Naive thymus-derived CD8-positive, alpha-beta T cell (primary cell): Measurements from ENCODE around the gene KLK3. TPM values are rescaled to one million over a fixed set of nuclear protein-coding genes. Genes with fewer than 3 reads are reported as not detected.

Experiments used
- ATAC-seq, 2 donors: fragments of 150-1000 bp; cut with Tn5 transposase in 1 of 2; sonication (Bioruptor Pico), chemical (Tn5 transposase) in 1 of 2; 1 replicate in 1 of 2; 2 replicates in 1 of 2; pipeline ENCODE4 v1.10.0; 2021; ENCODE audit warnings: mild to moderate bottlenecking in 2 of 2, moderate library complexity in 2 of 2
- POLR2A ChIA-PET: fragments of 350-600 bp; sonication (Branson Sonifier 250); formaldehyde crosslinking; loops from one replicate; lab custom pipeline; 2021; ENCODE audit warnings: antibody characterized with exemption; lab: Charles Lee
- DNase-seq, 10 donors: peaks; one replicate each; pipeline versions ENCODE4 v3.0.0 to v3.0.0-alpha.2; 2020 to 2022
- H3K27ac Mint-ChIP-seq, 10 donors: one replicate each; pipeline ENCODE4 v1.8.0; 2020 to 2022; ENCODE audit warnings: mild to moderate bottlenecking in 10 of 10, mixed read lengths in 10 of 10, moderate library complexity in 4 of 10, inconsistent platforms in 1 of 10
- H3K27me3 Mint-ChIP-seq, 5 donors: one replicate each; pipeline ENCODE4 v1.8.0; 2021 to 2022; ENCODE audit warnings: mixed read lengths in 5 of 5
- H3K36me3 Mint-ChIP-seq, 3 donors: one replicate each; pipeline ENCODE4 v1.8.0; 2020 to 2022; ENCODE audit warnings: mixed read lengths in 3 of 3, mild to moderate bottlenecking in 2 of 3, inconsistent platforms in 1 of 3
- H3K4me1 Mint-ChIP-seq, 4 donors: one replicate each; pipeline ENCODE4 v1.8.0; 2021 to 2022; ENCODE audit warnings: mixed read lengths in 4 of 4
- H3K4me3 Mint-ChIP-seq, 10 donors: one replicate each; pipeline ENCODE4 v1.8.0; 2020 to 2022; ENCODE audit warnings: mild to moderate bottlenecking in 10 of 10, mixed read lengths in 10 of 10, moderate library complexity in 6 of 10, inconsistent platforms in 1 of 10
- H3K9me3 Mint-ChIP-seq, 9 donors: one replicate each; pipeline ENCODE4 v1.8.0; 2020 to 2022; ENCODE audit warnings: mixed read lengths in 9 of 9, mild to moderate bottlenecking in 3 of 9, inconsistent platforms in 1 of 9, moderate library complexity in 1 of 9
- polyA plus RNA-seq, 3 donors: library from polyadenylated mRNA; unstranded; fragments of 300-500 nt; fragmentation: Illumina TruSeq; gene quantifications; one replicate each; pipeline ENCODE4 v1.2.3, GENCODE V29; 2021
- total RNA-seq, 8 experiments: library from RNA in 2 of 8; stranded (reverse) in 2 of 8; gene quantifications; one replicate each; pipeline ENCODE4 v1.2.3 and lab custom pipeline; 2021 to 2026

The KLK3 gene
- total and polyA plus RNA-seq, 5 experiments from 2014 or later, result not detected

DNA sequence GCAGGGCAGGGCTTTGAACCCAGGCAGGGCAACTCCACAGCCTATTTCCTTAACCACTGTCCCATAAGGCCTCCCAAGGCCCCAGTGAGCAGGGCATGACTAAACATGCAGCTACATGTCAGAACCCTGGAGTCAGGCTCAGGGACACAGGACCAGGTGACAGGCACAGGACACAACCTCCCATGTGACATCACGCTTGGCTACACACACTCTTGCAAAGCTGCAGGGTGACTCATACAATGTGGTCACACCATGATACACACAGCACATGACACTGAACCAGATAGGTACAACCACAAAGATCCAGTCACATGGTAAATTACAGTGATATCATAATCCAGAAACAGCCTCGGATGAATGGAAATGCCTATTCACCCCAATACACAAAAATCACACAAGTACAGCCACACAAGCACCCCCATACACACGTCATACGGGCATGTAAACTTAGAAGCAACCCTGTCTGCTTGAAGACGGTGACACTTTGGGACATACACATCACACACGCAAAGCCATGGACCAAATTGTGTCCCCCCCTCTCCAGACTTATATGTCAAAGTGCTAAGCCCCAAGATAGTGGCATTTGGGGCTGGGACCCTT, 42.0 kb downstream of the KLK3 start:
- peaks cover 0 to 33% (median 11%) of the 10 kb centered on the region in 9 donors for H3K9me3 Mint-ChIP-seq
- H3K4me3 Mint-ChIP-seq, result no peak overlapping the region
- H3K36me3 Mint-ChIP-seq, result peaks cover 0 to 4% (median 0%) of the 10 kb centered on the region in 3 donors

DNA sequence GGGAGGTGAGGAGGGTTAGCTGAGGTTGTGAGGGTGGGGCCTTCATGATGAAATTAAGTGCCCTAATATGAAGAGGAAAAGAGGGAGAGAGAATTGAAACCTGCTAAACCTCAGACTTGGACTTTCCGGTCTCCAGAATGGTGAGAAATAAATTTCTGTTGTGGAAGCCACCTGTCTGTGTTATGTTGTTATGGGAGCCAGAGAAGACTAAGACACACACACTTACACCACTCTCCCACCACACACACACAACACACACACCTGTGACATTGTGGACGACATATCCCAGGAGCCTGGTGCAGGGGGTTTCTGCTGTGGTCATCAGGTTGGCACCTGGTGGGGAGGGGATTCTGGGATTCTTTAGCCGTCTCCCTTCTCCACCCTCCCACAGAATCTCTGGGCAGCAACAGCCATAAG, 42.5 kb downstream of the KLK3 start:
- H3K9me3 Mint-ChIP-seq, result peaks cover 0 to 33% (median 11%) of the 10 kb centered on the region in 9 donors
- H3K4me3 Mint-ChIP-seq, result no peak overlapping the region
- ATAC-seq (no peak), DNase-seq (no peak)
- POLR2A ChIA-PET, result no interaction called here
- peaks cover 15 to 52% (median 38%) of the 10 kb centered on the region in 5 donors for H3K27me3 Mint-ChIP-seq
- no peak overlapping the region for H3K27ac Mint-ChIP-seq
- H3K36me3 Mint-ChIP-seq, result peaks cover 0 to 4% (median 0%) of the 10 kb centered on the region in 3 donors
- peaks cover 0 to 3% (median 0%) of the 10 kb centered on the region in 4 donors for H3K4me1 Mint-ChIP-seq

More for the DNA sequence above, 42.0 kb downstream of the KLK3 start:
- ATAC-seq, result peak in 1 of 2 donors; percentile 46
- DNase-seq, result no peak
- Mint-ChIP-seq H3K4me1 (peaks cover 0 to 3% (median 0%) of the 10 kb centered on the region in 4 donors), H3K27ac (no peak overlapping the region), H3K27me3 (peaks cover 21 to 57% (median 40%) of the 10 kb centered on the region in 5 donors)
- POLR2A ChIA-PET, result no interaction called here

DNA sequence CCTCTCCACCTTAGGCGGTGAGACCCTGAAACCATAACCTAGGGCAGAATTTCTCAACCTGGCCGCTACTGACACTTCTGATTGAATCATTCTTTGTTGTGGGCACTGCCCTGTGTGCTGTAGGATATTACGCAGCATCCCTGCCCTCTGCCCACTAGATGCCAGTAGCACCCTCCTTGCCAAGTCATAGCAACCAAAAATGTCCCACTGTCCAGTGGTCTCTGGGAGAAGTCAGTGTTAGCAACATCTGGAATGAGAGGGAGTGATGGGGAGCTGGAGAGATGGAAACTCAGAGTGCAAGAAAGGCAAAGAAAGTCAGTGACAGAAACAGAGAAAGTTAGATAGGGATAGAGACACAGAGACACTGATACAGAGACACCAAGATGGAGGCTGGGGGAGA, 42.9 kb downstream of the KLK3 start:
- ATAC-seq (no peak), DNase-seq (no peak)
- Mint-ChIP-seq H3K4me1 (peaks cover 0 to 3% (median 0%) of the 10 kb centered on the region in 4 donors), H3K27me3 (peaks cover 15 to 51% (median 34%) of the 10 kb centered on the region in 5 donors), H3K4me3 (no peak overlapping the region), H3K27ac (no peak overlapping the region), H3K9me3 (peaks cover 0 to 33% (median 11%) of the 10 kb centered on the region in 9 donors), H3K36me3 (peaks cover 0 to 4% (median 0%) of the 10 kb centered on the region in 3 donors)
- POLR2A ChIA-PET, result no interaction called here

DNA sequence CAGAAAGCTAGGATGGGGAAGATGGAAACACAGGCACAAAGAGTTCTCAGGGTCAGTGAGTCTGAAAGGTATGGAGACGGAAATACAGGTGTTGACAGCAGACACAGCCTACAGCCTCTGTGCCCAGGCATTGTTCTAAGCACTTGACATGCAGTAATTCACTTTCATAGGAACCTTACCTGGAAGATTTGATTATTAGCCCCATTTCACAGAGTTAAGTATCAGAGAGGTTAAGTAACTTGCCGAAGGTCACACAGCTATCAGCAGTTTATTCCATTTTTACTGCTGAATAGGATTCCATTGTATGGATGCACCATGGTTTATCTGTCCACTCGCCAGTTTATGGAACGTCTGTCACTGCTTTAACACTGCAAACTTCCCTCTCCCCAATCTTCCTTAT, 43.3 kb downstream of the KLK3 start:
- ATAC-seq, result no peak
- POLR2A ChIA-PET, result no interaction called here
- Mint-ChIP-seq H3K27ac (no peak overlapping the region), H3K36me3 (peaks cover 0 to 4% (median 0%) of the 10 kb centered on the region in 3 donors), H3K9me3 (peaks cover 0 to 33% (median 11%) of the 10 kb centered on the region in 9 donors), H3K27me3 (peaks cover 15 to 52% (median 33%) of the 10 kb centered on the region in 5 donors), H3K4me3 (no peak overlapping the region), H3K4me1 (peaks cover 0 to 3% (median 0%) of the 10 kb centered on the region in 4 donors)
- no peak for DNase-seq

DNA sequence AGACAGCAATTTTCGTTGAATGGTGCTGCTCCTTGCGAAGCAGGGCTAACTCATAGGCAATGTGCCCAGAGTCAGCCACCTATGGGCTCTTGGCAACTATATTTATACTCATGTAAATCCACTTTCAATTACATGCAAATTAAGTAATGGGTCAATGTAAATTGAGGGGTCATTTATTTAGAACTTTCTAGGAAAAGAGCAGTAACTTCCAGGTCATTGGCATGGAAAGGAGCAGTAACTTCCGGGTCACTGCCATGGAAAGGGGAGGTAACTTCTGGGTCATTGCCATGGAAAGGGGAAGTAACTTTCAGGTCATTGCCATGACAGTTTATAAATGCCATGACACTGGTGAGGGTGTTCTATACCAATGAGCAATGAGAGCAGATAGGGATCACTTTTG, 44.9 kb downstream of the KLK3 start:
- POLR2A ChIA-PET, result no interaction called here
- ATAC-seq (no peak), DNase-seq (no peak)
- H3K27ac Mint-ChIP-seq, result no peak overlapping the region
- peaks cover 0 to 18% (median 9%) of the 10 kb centered on the region in 9 donors for H3K9me3 Mint-ChIP-seq
- peaks cover 0 to 3% (median 0%) of the 10 kb centered on the region in 4 donors for H3K4me1 Mint-ChIP-seq
- H3K4me3 Mint-ChIP-seq, result no peak overlapping the region
- peaks cover 0 to 4% (median 0%) of the 10 kb centered on the region in 3 donors for H3K36me3 Mint-ChIP-seq
- peaks cover 18 to 52% (median 27%) of the 10 kb centered on the region in 5 donors for H3K27me3 Mint-ChIP-seq

DNA sequence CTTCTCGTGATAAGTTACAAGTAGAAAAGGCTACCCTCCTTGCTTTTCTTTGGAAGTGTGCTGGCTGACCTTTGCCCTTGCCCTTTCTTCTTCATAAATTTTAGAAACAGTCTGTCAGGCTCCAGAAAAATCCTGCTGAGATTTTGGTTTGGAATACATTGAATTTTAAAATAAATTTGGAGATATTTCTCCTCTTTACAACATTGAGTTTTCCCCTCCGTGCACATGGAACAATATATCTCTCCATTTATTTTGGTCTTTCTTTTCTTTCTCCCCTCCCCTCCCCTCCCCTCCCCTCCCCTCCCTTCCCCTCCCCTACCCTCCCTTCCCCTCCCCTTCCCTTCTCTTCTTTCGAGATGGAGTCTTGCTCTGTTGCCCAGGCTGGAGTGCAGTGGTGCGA, 47.9 kb downstream of the KLK3 start:
- DNase-seq, result no peak
- no peak for ATAC-seq
- POLR2A ChIA-PET, result no interaction called here
- peaks cover 21 to 51% (median 32%) of the 10 kb centered on the region in 5 donors for H3K27me3 Mint-ChIP-seq
- peaks cover 0 to 4% (median 0%) of the 10 kb centered on the region in 9 donors for H3K9me3 Mint-ChIP-seq
- no peaks in the 10 kb centered on the region for H3K36me3 Mint-ChIP-seq
- H3K27ac Mint-ChIP-seq, result no peak overlapping the region
- H3K4me1 Mint-ChIP-seq, result peaks cover 0 to 2% (median 0%) of the 10 kb centered on the region in 4 donors
- H3K4me3 Mint-ChIP-seq, result no peak overlapping the region

DNA sequence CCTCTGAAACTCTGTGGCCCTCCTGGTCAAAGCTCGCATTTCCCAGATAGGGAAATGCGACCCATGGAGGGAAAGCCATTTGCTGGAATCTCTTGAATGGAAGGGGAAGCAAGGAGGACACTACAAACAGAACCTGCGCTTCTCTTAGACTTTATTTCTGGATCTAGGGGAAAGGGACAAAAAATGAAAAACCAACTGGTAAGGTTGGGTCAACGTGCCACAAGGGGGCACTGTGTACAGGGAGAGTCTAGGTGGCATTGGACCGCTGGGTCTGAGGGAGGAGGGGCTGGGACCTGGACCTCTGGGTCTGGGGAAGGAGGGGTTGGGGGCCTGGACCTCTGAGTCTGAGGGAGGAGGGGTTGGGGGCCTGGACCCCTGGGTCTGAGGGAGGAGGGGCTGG, 51.5 kb downstream of the KLK3 start:
- ATAC-seq (no peak), DNase-seq (peak in 3 of 10 donors; percentile 13 to 20 (median 16))
- Mint-ChIP-seq H3K27ac (no peak overlapping the region), H3K9me3 (no peaks in the 10 kb centered on the region), H3K27me3 (peaks cover 9 to 62% (median 46%) of the 10 kb centered on the region in 5 donors), H3K4me3 (no peak overlapping the region), H3K36me3 (no peaks in the 10 kb centered on the region), H3K4me1 (peaks cover 3 to 17% (median 10%) of the 10 kb centered on the region in 4 donors)
- POLR2A ChIA-PET, result no interaction called here

DNA sequence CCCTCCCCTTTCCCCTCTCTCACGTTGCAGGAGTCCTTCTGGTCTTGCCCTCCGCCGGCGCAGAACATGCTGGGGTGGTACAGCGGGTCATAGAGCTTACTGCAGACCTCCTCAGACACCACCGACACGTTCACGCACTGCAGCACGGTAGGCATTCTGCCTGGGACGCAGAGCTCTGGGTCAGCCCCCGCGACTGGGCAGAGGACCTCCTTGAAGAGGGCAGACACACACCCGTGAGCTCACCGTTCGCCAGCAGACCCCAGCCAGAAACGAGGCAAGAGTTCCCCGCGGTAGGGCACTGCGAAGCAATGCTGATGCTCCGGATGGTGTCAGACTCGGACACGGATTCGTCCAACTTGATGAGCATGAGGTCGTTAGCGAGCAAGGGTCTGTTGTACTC, 53.6 kb downstream of the KLK3 start:
- DNase-seq, result no peak
- Mint-ChIP-seq H3K36me3 (no peaks in the 10 kb centered on the region), H3K27ac (no peak overlapping the region), H3K27me3 (peaks cover 8 to 63% (median 49%) of the 10 kb centered on the region in 5 donors), H3K4me3 (peak overlapping the region in 3 of 10 donors; percentile 26 to 86 (median 67)), H3K9me3 (no peaks in the 10 kb centered on the region), H3K4me1 (peaks cover 3 to 17% (median 10%) of the 10 kb centered on the region in 4 donors)
- POLR2A ChIA-PET, result no interaction called here
- ATAC-seq, result no peak

DNA sequence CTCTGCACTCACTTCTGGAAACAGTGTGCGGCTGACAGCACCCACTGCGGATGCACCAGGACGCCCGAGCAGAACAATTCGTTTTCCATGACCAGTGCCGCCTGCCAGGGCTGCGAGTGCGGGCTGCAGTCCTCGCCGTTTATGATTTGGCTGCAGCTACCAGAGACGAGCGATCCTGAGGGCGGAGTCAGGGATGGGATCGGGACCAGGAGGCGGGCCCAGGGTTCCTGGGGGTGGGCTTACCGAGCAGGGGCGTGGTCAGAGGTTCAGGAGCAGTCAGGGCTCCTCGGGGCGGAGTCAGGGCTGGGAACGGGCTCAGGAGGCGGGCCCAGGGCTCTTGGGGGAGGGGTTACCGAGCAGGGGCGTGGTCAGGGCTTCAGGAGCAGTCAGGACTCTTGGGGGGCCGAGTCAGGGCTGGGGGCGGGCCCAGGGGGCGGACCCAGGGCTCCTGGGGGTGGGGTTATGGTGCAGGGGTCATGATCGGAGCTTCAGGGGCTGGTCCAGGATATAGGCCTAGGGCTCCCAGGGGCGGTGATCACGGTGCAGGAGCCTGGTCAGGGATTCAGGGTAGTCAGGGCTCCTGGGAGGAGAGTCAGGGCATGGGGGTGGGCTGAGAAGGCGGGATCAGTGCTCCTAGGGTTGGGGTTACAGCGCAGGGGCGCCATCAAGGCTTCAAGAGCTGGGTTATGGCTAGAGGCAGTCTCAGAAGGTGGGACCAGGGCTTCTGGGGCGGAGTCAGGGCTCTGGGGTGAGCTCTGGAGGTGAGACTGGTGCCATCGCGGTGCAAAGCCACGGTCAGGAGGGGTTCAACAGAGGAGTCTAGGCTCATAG, 54.7 kb downstream of the KLK3 start:
- Mint-ChIP-seq H3K4me1 (peaks cover 3 to 17% (median 10%) of the 10 kb centered on the region in 4 donors), H3K27ac (no peak overlapping the region), H3K36me3 (no peaks in the 10 kb centered on the region), H3K4me3 (peak overlapping the region in 7 of 10 donors; percentile 26 to 86 (median 64)), H3K27me3 (peaks cover 0 to 60% (median 46%) of the 10 kb centered on the region in 5 donors), H3K9me3 (no peaks in the 10 kb centered on the region)
- peak; percentile 25 to 30 for ATAC-seq
- POLR2A ChIA-PET, result no interaction called here
- peak in 1 of 10 donors; percentile 3 for DNase-seq

Other genes starting within 250 kb of the KLK3 start
- 1 to 10 TPM; 2.7 TPM for gene SYT3, start 215.0 kb upstream of the KLK3 start, total RNA-seq
- 1 to 10 TPM in 1 of 3 donors, under 1 TPM in 2; 0.51 to 1.7 (median 0.51) TPM for gene SYT3, start 215.0 kb upstream of the KLK3 start, polyA plus RNA-seq
- 1 to 10 TPM; 1.9 to 2.4 TPM for gene C19orf81, start 205.5 kb upstream of the KLK3 start, total RNA-seq
- 1 to 10 TPM; 1.2 to 5.3 (median 1.8) TPM for gene C19orf81, start 205.5 kb upstream of the KLK3 start, polyA plus RNA-seq
- gene SHANK1, start 135.1 kb upstream of the KLK3 start, total RNA-seq, result under 1 TPM; 0.26 to 0.30 TPM
- gene SHANK1, start 135.1 kb upstream of the KLK3 start, polyA plus RNA-seq, result under 1 TPM in 2 of 3 donors, not detected in 1; 0.43 to 0.96 TPM
- 10 to 100 TPM; 12.4 to 14.0 TPM for gene CLEC11A, start 131.6 kb upstream of the KLK3 start, total RNA-seq
- 10 to 100 TPM in 2 of 3 donors, 1 to 10 TPM in 1; 9.4 to 15.8 (median 11.1) TPM for gene CLEC11A, start 131.6 kb upstream of the KLK3 start, polyA plus RNA-seq
- not detected for gene GPR32, start 84.5 kb upstream of the KLK3 start, total RNA-seq
- gene GPR32, start 84.5 kb upstream of the KLK3 start, polyA plus RNA-seq, result not detected
- gene ACP4, start 64.5 kb upstream of the KLK3 start, total RNA-seq, result not detected
- under 1 TPM in 1 of 3 donors, not detected in 2; 0.14 TPM for gene ACP4, start 64.5 kb upstream of the KLK3 start, polyA plus RNA-seq
- not detected for gene KLK1, start 31.1 kb upstream of the KLK3 start, total RNA-seq
- gene KLK1, start 31.1 kb upstream of the KLK3 start, polyA plus RNA-seq, result not detected
- gene KLK15, start 21.3 kb upstream of the KLK3 start, total RNA-seq, result not detected
- not detected for gene KLK15, start 21.3 kb upstream of the KLK3 start, polyA plus RNA-seq
- not detected for gene KLK2, start 18.5 kb downstream of the KLK3 start, total RNA-seq
- gene KLK2, start 18.5 kb downstream of the KLK3 start, polyA plus RNA-seq, result not detected
- gene KLK4, start 56.5 kb downstream of the KLK3 start, total RNA-seq, result not detected
- not detected for gene KLK4, start 56.5 kb downstream of the KLK3 start, polyA plus RNA-seq
- not detected for gene KLK5, start 98.1 kb downstream of the KLK3 start, total RNA-seq
- gene KLK5, start 98.1 kb downstream of the KLK3 start, polyA plus RNA-seq, result not detected
- gene KLK6, start 114.7 kb downstream of the KLK3 start, total RNA-seq, result not detected
- not detected for gene KLK6, start 114.7 kb downstream of the KLK3 start, polyA plus RNA-seq
- gene KLK7, start 129.0 kb downstream of the KLK3 start, total RNA-seq, result not detected
- gene KLK7, start 129.0 kb downstream of the KLK3 start, polyA plus RNA-seq, result not detected
- not detected for gene KLK8, start 146.7 kb downstream of the KLK3 start, total RNA-seq
- gene KLK8, start 146.7 kb downstream of the KLK3 start, polyA plus RNA-seq, result not detected
- not detected for gene KLK10, start 164.8 kb downstream of the KLK3 start, total RNA-seq
- gene KLK10, start 164.8 kb downstream of the KLK3 start, polyA plus RNA-seq, result not detected
- not detected for gene KLK11, start 171.7 kb downstream of the KLK3 start, total RNA-seq
- gene KLK11, start 171.7 kb downstream of the KLK3 start, polyA plus RNA-seq, result not detected
- gene KLK12, start 180.1 kb downstream of the KLK3 start, total RNA-seq, result not detected
- gene KLK12, start 180.1 kb downstream of the KLK3 start, polyA plus RNA-seq, result not detected
- gene KLK13, start 210.2 kb downstream of the KLK3 start, total RNA-seq, result not detected
- gene KLK13, start 210.2 kb downstream of the KLK3 start, polyA plus RNA-seq, result not detected
- 1 to 10 TPM; 1.1 to 1.5 TPM for gene KLK14, start 228.0 kb downstream of the KLK3 start, total RNA-seq
- gene KLK14, start 228.0 kb downstream of the KLK3 start, polyA plus RNA-seq, result not detected